ENCODE results near the gene TP53BP1.

TP53BP1 gene

DNA sequence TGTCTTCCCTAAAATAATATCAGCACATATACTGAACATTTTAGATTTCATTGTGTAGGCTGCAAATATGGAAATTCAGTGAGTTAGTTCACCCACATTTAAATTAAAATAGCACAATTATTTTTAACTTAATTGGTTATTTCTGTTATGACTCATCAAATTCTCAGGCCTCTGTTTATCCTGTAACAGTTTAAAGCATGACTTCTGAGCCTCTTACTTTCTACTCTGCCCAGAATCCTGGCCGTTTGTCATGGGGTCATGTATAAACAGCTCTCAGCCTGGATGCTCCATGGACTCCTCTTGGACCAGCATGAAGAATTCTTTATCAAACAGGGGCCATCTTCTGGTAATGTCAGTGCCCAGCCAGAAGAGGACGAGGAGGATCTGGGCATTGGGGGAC, 109.9 kb downstream of the TP53BP1 start:
- H3K36me3 ChIP-seq (ENCODE audit: insufficient read depth, low read length), result peaks cover 14% of the 10 kb centered on the region

DNA sequence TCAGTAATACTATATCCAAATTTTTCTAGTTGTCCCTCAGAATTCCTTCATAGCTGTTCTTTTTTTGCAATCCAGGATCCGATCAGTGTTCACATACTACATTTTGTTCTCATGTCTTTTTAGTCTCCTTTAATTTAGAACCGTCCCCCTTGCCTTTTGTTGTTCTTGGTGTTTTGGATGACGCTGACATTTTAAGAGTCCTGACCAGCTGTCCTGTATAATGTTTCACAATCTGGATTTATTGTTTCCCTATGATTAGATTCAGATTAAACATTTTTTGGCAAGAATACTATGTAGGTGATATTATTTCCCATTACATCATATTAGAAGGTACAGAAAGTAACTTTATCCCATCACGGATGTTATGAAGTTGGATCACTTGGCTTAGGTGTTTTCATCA, 110.6 kb downstream of the TP53BP1 start:
- Histone ChIP-seq H2AFZ (ENCODE audit: low read length, unreplicated experiment) (no peak overlapping the region), H3K27me3 (ENCODE audit: insufficient read depth, low read length) (no peaks in the 10 kb centered on the region), H3K27ac (ENCODE audit: low read depth, low read length) (no peak overlapping the region), H3K4me1 (ENCODE audit: control insufficient read depth, insufficient read depth, low read length, unreplicated experiment) (no peaks in the 10 kb centered on the region), H3K4me3 (ENCODE audit: low read depth, low read length) (no peak overlapping the region), H3K36me3 (ENCODE audit: insufficient read depth, low read length) (peaks cover 14% of the 10 kb centered on the region), H3K79me2 (ENCODE audit: control insufficient read depth, insufficient read depth, low read length, unreplicated experiment) (no peaks in the 10 kb centered on the region)

More for the DNA sequence above, 109.9 kb downstream of the TP53BP1 start:
- Histone ChIP-seq H3K27ac (ENCODE audit: low read depth, low read length) (no peak overlapping the region), H3K4me3 (ENCODE audit: low read depth, low read length) (no peak overlapping the region), H2AFZ (ENCODE audit: low read length, unreplicated experiment) (no peak overlapping the region), H3K27me3 (ENCODE audit: insufficient read depth, low read length) (no peaks in the 10 kb centered on the region), H3K4me1 (ENCODE audit: control insufficient read depth, insufficient read depth, low read length, unreplicated experiment) (no peaks in the 10 kb centered on the region), H3K79me2 (ENCODE audit: control insufficient read depth, insufficient read depth, low read length, unreplicated experiment) (no peaks in the 10 kb centered on the region)

DNA sequence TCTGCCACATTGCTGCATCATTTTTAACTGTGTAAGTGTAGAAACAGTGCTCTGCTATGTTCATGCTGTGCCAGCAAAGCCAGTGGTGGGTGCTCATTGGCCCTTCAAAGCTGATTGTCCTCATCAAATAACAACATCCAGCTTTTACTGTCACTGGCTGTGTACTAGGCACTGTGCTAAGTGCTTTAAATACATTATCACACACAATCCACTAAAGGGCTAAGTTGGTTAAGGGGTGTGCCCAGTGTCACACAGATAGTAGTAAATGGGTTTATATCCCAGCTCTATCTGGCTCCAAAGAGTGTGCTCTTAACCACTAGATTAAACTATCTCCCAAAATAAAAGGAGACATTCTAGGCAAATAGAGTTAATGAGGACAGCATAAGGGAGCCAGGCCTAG, 114.4 kb downstream of the TP53BP1 start:
- Histone ChIP-seq H3K27ac (ENCODE audit: low read depth, low read length) (no peak overlapping the region), H3K4me3 (ENCODE audit: low read depth, low read length) (no peak overlapping the region), H3K79me2 (ENCODE audit: control insufficient read depth, insufficient read depth, low read length, unreplicated experiment) (no peaks in the 10 kb centered on the region), H2AFZ (ENCODE audit: low read length, unreplicated experiment) (no peak overlapping the region), H3K4me1 (ENCODE audit: control insufficient read depth, insufficient read depth, low read length, unreplicated experiment) (no peaks in the 10 kb centered on the region), H3K36me3 (ENCODE audit: insufficient read depth, low read length) (peaks cover 10% of the 10 kb centered on the region; the same call in 1 of the 2 replicates), H3K27me3 (ENCODE audit: insufficient read depth, low read length) (no peaks in the 10 kb centered on the region)

DNA sequence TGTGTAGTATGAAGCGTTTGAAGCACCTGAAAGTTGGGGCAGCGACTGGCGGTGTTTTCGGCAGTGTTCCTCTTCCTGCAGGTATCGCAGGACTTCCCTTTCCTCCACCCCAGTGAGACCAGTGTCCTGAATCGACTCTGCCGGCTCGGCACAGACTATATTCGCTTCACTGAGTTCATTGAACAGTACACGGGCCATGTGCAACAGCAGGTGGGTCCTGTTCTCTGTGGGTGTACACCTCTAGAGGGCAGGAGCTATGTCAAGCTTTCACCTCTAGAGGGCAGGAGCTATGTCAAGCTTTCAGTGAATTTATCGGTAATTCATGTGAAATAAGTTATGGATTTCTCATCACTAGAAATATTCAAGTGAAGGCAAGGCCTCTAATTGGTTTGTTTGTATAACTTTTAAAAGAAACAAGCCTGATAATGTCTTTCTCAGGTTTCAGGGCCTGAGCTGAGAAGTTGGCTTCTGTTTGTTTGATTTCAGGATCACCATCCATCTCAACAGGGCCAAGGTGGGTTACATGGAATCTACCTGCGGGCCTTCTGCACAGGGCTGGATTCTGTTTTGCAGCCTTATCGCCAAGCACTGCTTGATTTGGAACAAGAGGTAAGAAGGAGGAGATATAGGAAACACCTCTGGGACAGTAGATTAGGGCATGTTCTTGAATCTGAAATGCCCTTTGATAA, 116.8 kb downstream of the TP53BP1 start:
- no peaks in the 10 kb centered on the region for H3K27me3 ChIP-seq (ENCODE audit: insufficient read depth, low read length)
- H2AFZ ChIP-seq (ENCODE audit: low read length, unreplicated experiment), result no peak overlapping the region
- peaks cover 15% of the 10 kb centered on the region for H3K79me2 ChIP-seq (ENCODE audit: control insufficient read depth, insufficient read depth, low read length, unreplicated experiment)
- H3K4me1 ChIP-seq (ENCODE audit: control insufficient read depth, insufficient read depth, low read length, unreplicated experiment), result peaks cover 7% of the 10 kb centered on the region
- no peak overlapping the region for H3K4me3 ChIP-seq (ENCODE audit: low read depth, low read length)
- H3K36me3 ChIP-seq (ENCODE audit: insufficient read depth, low read length), result 0 out of 2 replicates have a peak, but pooled peaks cover 7% of the 10 kb centered on the region
- H3K27ac ChIP-seq (ENCODE audit: low read depth, low read length), result no peak overlapping the region

DNA sequence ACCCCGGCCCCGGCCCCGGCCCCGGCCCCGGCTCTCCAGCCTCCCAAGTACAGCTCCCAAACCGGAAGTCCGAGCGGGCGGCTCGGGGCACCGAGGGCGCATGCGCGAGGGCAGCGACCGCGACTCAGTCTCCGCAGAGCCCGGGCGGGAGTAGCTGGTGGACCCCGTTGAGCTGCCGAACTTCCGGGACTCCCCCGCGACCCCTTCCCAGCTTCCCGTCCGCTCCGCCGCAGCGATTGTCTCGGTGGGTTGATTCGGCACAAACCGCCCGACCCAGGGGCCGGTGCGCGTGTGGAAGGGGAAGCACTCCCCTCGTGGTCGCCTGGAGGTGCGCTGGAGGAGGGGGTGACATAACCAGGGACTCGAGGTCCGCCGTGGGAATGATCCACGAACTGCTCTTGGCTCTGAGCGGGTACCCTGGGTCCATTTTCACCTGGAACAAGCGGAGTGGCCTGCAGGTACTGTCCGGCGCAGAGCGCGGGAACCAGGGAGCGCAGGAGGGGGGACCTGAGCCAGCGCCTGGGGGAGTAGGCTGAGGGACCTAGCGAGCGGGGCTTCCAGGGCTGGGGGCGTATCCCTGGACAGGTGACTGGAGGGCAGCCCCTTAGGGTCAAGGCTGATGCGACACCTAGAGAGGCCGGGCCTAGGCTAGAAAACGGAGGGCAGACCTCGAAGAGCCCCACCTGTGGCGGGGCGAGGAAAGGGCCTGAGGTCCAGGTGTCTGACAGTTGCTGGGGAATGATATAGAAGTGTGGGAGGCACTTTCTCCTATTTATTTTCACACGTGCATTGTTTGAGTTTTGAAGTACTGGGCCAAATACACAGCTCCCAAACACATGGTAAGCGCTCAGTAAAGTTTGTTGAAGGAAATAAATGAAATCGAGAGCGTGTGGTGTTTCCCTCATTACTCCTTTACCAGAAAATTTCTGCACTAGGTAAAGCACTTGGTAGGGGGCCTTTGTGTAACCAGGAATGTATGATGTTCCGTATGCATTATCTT, 121.7 kb downstream of the TP53BP1 start, which contains the start of the genes TUBGCP4 and ZSCAN29:
Gene TUBGCP4 (plus strand): TSS at position 127 of the 1,000 bp plus-strand sequence. CDS start 254 bp downstream, at position 381.
Gene ZSCAN29 (minus strand): TSS at position 69 of the 1,000 bp plus-strand sequence. CDS start 1,130 bp downstream, outside the sequence.
- H3K27me3 ChIP-seq (ENCODE audit: insufficient read depth, low read length), result no peaks in the 10 kb centered on the region

DNA sequence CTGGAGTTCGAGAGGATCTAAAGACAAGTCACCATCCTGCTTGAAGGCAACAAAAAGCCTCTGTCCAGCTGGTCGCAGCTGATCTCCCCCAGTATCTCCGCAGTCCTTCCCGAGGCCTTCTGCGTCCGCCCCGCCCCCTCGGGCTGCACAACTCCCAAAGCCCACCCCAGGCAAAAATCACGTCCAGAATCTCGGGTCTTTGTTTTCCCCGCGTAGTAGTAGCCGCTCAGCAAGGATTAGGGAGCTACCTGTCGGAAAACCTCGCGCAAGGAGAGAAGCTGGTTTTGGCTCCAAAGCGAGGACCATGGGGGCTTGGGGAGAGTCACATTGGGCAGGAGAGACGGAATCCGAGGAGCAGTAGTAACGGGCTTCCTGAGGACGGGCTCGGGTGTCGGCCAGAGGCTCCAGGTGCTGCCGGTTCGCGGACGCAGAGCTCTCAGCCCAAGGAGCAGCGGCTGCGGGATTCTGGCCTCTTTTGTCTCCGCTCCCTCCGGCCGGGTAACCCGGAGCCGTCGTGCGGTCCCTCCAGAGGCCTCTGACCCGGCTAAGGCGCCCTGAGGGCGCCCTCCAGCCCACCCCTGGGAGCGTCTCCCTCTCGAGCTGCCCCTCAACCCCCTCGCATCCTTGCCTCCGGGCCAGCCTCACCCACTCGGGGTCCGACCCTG, 122.5 kb downstream of the TP53BP1 start:
- Histone ChIP-seq H2AFZ (ENCODE audit: low read length, unreplicated experiment) (peak overlapping the region; percentile 92), H3K27ac (ENCODE audit: low read depth, low read length) (no peak overlapping the region)

More for the DNA sequence above, 121.7 kb downstream of the TP53BP1 start, which contains the start of the genes TUBGCP4 and ZSCAN29:
- Histone ChIP-seq H3K79me2 (ENCODE audit: control insufficient read depth, insufficient read depth, low read length, unreplicated experiment) (peaks cover 35% of the 10 kb centered on the region), H3K4me1 (ENCODE audit: control insufficient read depth, insufficient read depth, low read length, unreplicated experiment) (peaks cover 13% of the 10 kb centered on the region), H3K4me3 (ENCODE audit: low read depth, low read length) (peak within 1 kb of the TSS; percentile 96), H3K27ac (ENCODE audit: low read depth, low read length) (no peak within 1 kb of the TSS), H2AFZ (ENCODE audit: low read length, unreplicated experiment) (peak within 1 kb of the TSS; percentile 92), H3K36me3 (ENCODE audit: insufficient read depth, low read length) (peaks cover 30% of the 10 kb centered on the region)

DNA sequence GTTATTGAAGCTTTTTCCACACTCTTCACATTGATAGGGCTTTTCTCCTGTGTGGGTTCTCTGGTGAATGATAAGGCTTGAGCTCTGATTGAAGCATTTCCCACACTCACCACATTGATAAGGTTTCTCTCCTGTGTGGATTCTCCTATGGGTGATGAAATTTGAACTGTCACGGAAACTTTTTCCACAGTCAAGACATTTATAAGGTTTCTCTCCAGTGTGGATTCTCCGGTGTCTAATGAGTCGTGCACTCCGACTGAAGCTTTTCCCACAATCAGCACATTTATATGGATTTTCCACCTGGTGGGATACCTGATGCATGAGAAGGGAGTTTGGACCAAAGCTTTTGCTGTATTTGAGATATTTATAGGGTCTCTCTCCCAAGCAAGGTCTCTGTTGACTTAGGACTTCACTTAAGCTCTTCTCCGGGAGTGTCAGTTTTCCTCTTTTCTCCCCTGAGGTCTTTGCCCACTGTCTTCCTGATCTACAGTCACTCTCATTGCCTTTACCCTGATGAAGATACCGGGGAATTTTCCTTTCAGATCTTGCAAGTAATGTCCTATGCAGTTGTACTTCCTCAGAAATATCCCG, 131.5 kb downstream of the TP53BP1 start:
- Histone ChIP-seq H3K4me1 (ENCODE audit: control insufficient read depth, insufficient read depth, low read length, unreplicated experiment) (no peaks in the 10 kb centered on the region), H3K27ac (ENCODE audit: low read depth, low read length) (no peak overlapping the region), H3K36me3 (ENCODE audit: insufficient read depth, low read length) (peaks cover 85% of the 10 kb centered on the region), H3K4me3 (ENCODE audit: low read depth, low read length) (no peak overlapping the region), H3K79me2 (ENCODE audit: control insufficient read depth, insufficient read depth, low read length, unreplicated experiment) (no peaks in the 10 kb centered on the region), H3K27me3 (ENCODE audit: insufficient read depth, low read length) (no peaks in the 10 kb centered on the region), H2AFZ (ENCODE audit: low read length, unreplicated experiment) (no peak overlapping the region)

More for the DNA sequence above, 122.5 kb downstream of the TP53BP1 start:
- peaks cover 13% of the 10 kb centered on the region for H3K4me1 ChIP-seq (ENCODE audit: control insufficient read depth, insufficient read depth, low read length, unreplicated experiment)
- peak overlapping the region; percentile 96 for H3K4me3 ChIP-seq (ENCODE audit: low read depth, low read length)
- peaks cover 38% of the 10 kb centered on the region for H3K36me3 ChIP-seq (ENCODE audit: insufficient read depth, low read length)
- H3K79me2 ChIP-seq (ENCODE audit: control insufficient read depth, insufficient read depth, low read length, unreplicated experiment), result peaks cover 35% of the 10 kb centered on the region
- no peaks in the 10 kb centered on the region for H3K27me3 ChIP-seq (ENCODE audit: insufficient read depth, low read length)

DNA sequence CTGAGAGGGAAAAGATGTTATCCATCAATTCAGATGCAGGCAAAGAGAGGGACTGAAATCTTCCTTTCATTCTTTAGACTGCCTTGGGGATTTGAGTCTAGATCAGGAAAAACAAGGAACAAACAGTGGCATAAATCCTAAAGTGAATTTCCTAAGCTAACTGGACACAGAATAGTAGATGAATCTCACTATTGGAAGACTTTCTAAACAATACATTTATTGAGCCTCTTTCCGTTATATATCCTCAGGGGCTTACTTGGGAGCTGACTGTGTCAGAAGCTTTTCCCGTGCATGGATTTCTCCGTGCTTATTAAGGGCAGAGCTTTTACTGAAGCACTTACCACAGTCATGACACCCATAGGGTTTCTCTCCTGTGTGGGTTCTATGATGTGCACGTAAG, 132.1 kb downstream of the TP53BP1 start:
- Histone ChIP-seq H3K4me3 (ENCODE audit: low read depth, low read length) (no peak overlapping the region), H3K27ac (ENCODE audit: low read depth, low read length) (no peak overlapping the region), H3K79me2 (ENCODE audit: control insufficient read depth, insufficient read depth, low read length, unreplicated experiment) (no peaks in the 10 kb centered on the region), H3K36me3 (ENCODE audit: insufficient read depth, low read length) (peaks cover 79% of the 10 kb centered on the region), H2AFZ (ENCODE audit: low read length, unreplicated experiment) (no peak overlapping the region), H3K4me1 (ENCODE audit: control insufficient read depth, insufficient read depth, low read length, unreplicated experiment) (no peaks in the 10 kb centered on the region), H3K27me3 (ENCODE audit: insufficient read depth, low read length) (no peaks in the 10 kb centered on the region)

Measured in ACC112 (cell line).